Activated CD8-positive, alpha-beta memory T cell treated with anti-CD3 and anti-CD28 coated beads, Interleukin-2, amount 10 ng/mL, durations not matched to agents 7 days and 5 days (primary cell): ENCODE data around the gene KIAA1328. TPM values are rescaled to one million over a fixed set of nuclear protein-coding genes. Genes with fewer than 3 reads are reported as not detected.
"Not testable (repeated sequence)": the region's sequence is repeated elsewhere in the genome, so short reads cannot be mapped to it uniquely, and the experiment has no call there.

ENCODE experiments used
- ATAC-seq: fragments of 150-1000 bp; cut with Tn5 transposase; one replicate; pipeline ENCODE4 v1.10.0; 2021; ENCODE audit warnings: moderate library complexity
- CTCF ChIA-PET: fragments of 350-600 bp; sonication (Branson Sonifier 250); formaldehyde crosslinking; loops from one replicate; lab custom pipeline; 2021; ENCODE audit warnings: antibody characterized with exemption; lab: Charles Lee
- DNase-seq: peaks from one replicate; pipeline ENCODE4 v3.0.0-alpha.2; 2020
- H3K27ac Mint-ChIP-seq: one replicate; pipeline ENCODE4 v1.8.0; 2021; ENCODE audit warnings: mild to moderate bottlenecking, mixed read lengths
- H3K27me3 Mint-ChIP-seq: one replicate; pipeline ENCODE4 v1.8.0; 2021; ENCODE audit warnings: mixed read lengths
- H3K36me3 Mint-ChIP-seq: one replicate; pipeline ENCODE4 v1.8.0; 2021; ENCODE audit warnings: mild to moderate bottlenecking, mixed read lengths
- H3K4me1 Mint-ChIP-seq: one replicate; pipeline ENCODE4 v1.8.0; 2021; ENCODE audit warnings: mixed read lengths
- H3K4me3 Mint-ChIP-seq: one replicate; pipeline ENCODE4 v1.8.0; 2021; ENCODE audit warnings: mild to moderate bottlenecking, moderate library complexity, mixed read lengths
- H3K9me3 Mint-ChIP-seq: one replicate; pipeline ENCODE4 v1.8.0; 2022; ENCODE audit warnings: low read depth, mixed read lengths
- total RNA-seq, 2 experiments: library from RNA; stranded (reverse); gene quantifications; one replicate each; pipeline ENCODE4 v1.2.3, GENCODE V29; 2021

The KIAA1328 gene
- total RNA-seq, 2 experiments from 2014 or later, result 8.6 to 11.2 TPM

GRCh38 chr18:36812678-36813077 is 16.2 kb upstream of the KIAA1328 start:
- no peaks in the 10 kb centered on the region for H3K27me3 Mint-ChIP-seq
- H3K36me3 Mint-ChIP-seq, result peaks cover 30% of the 10 kb centered on the region
- ATAC-seq (no peak), DNase-seq (no peak)
- H3K4me3 Mint-ChIP-seq, result no peak overlapping the region
- CTCF ChIA-PET, result interaction anchor here (1.6 to 3.5 kb wide), 2 partner anchors 16 to 125 kb away, joined by 4 to 15 read pairs; partner anchors contain the start of genes KIAA1328 and TPGS2
- no peaks in the 10 kb centered on the region for H3K9me3 Mint-ChIP-seq
- no peak overlapping the region for H3K27ac Mint-ChIP-seq
- H3K4me1 Mint-ChIP-seq, result peaks cover 18% of the 10 kb centered on the region

- H3K9me3 Mint-ChIP-seq, result no peaks in the 10 kb centered on the region
- no peak overlapping the region for H3K4me3 Mint-ChIP-seq
- H3K27me3 Mint-ChIP-seq, result no peaks in the 10 kb centered on the region
- H3K27ac Mint-ChIP-seq, result no peak overlapping the region
- CTCF ChIA-PET, result interaction anchor here (1.2 to 3.5 kb wide), 3 partner anchors 16 to 125 kb away, joined by 3 to 15 read pairs (median 4); partner anchors contain the start of genes KIAA1328 and TPGS2
- no peak for ATAC-seq
- DNase-seq, result no peak
- peaks cover 33% of the 10 kb centered on the region for H3K36me3 Mint-ChIP-seq
- H3K4me1 Mint-ChIP-seq, result peaks cover 18% of the 10 kb centered on the region
Measured at GRCh38 chr18:36813101-36813775, 15.7 kb upstream of the KIAA1328 start.

- H3K36me3 Mint-ChIP-seq, result peaks cover 33% of the 10 kb centered on the region
- CTCF ChIA-PET, result interaction anchor here (1.2 kb wide), 1 partner anchor 126 kb away, joined by 3 read pairs; no protein-coding TSS in a partner anchor
- H3K4me1 Mint-ChIP-seq, result peaks cover 18% of the 10 kb centered on the region
- H3K27me3 Mint-ChIP-seq, result no peaks in the 10 kb centered on the region
- no peak for DNase-seq
- peak overlapping the region; percentile 19 for H3K27ac Mint-ChIP-seq
- ATAC-seq, result no peak
- H3K4me3 Mint-ChIP-seq, result no peak overlapping the region
- no peaks in the 10 kb centered on the region for H3K9me3 Mint-ChIP-seq
Measured at GRCh38 chr18:36813824-36814223, 15.1 kb upstream of the KIAA1328 start.

- Mint-ChIP-seq H3K36me3 (peaks cover 35% of the 10 kb centered on the region), H3K9me3 (no peaks in the 10 kb centered on the region), H3K4me3 (no peak overlapping the region), H3K4me1 (peaks cover 15% of the 10 kb centered on the region), H3K27ac (no peak overlapping the region), H3K27me3 (no peaks in the 10 kb centered on the region)
- DNase-seq, result no peak
- CTCF ChIA-PET, result no interaction called here
- no peak for ATAC-seq
Measured at GRCh38 chr18:36814994-36815393, 13.9 kb upstream of the KIAA1328 start.

- CTCF ChIA-PET, result interaction anchor here (0.7 kb wide), 1 partner anchor 128 kb away, joined by 3 read pairs; no protein-coding TSS in a partner anchor
- H3K27ac Mint-ChIP-seq, H3K27me3 Mint-ChIP-seq, ATAC-seq, H3K9me3 Mint-ChIP-seq, H3K4me3 Mint-ChIP-seq, DNase-seq: not testable (repeated sequence)
- Mint-ChIP-seq H3K4me1 (peaks cover 15% of the 10 kb centered on the region), H3K36me3 (peaks cover 39% of the 10 kb centered on the region)
Measured at GRCh38 chr18:36816096-36816495, 12.8 kb upstream of the KIAA1328 start.

GRCh38 chr18:36817039-36817438 is 11.9 kb upstream of the KIAA1328 start:
- CTCF ChIA-PET, result interaction anchor here (0.6 kb wide), 1 partner anchor 164 kb away, joined by 3 read pairs; no protein-coding TSS in a partner anchor
- ATAC-seq, result no peak

GRCh38 chr18:36818652-36819051 is 10.3 kb upstream of the KIAA1328 start:
- H3K4me3 Mint-ChIP-seq, result no peak overlapping the region
- CTCF ChIA-PET, result interaction anchor here (1.4 kb wide), 1 partner anchor 131 kb away, joined by 6 read pairs; no protein-coding TSS in a partner anchor
- H3K4me1 Mint-ChIP-seq, result peaks cover 8% of the 10 kb centered on the region
- ATAC-seq (no peak), DNase-seq (no peak)
- peaks cover 47% of the 10 kb centered on the region for H3K36me3 Mint-ChIP-seq
- no peaks in the 10 kb centered on the region for H3K9me3 Mint-ChIP-seq
- no peak overlapping the region for H3K27ac Mint-ChIP-seq
- H3K27me3 Mint-ChIP-seq, result no peaks in the 10 kb centered on the region

More at GRCh38 chr18:36817039-36817438, 11.9 kb upstream of the KIAA1328 start:
- H3K4me3 Mint-ChIP-seq, result no peak overlapping the region
- peaks cover 15% of the 10 kb centered on the region for H3K4me1 Mint-ChIP-seq
- no peaks in the 10 kb centered on the region for H3K9me3 Mint-ChIP-seq
- H3K27me3 Mint-ChIP-seq, result no peaks in the 10 kb centered on the region
- no peak overlapping the region for H3K27ac Mint-ChIP-seq
- no peak for DNase-seq
- peaks cover 46% of the 10 kb centered on the region for H3K36me3 Mint-ChIP-seq

GRCh38 chr18:36819621-36820020 is 9.3 kb upstream of the KIAA1328 start:
- Mint-ChIP-seq H3K4me3 (no peak overlapping the region), H3K36me3 (peaks cover 49% of the 10 kb centered on the region), H3K4me1 (peaks cover 8% of the 10 kb centered on the region), H3K27me3 (no peaks in the 10 kb centered on the region), H3K27ac (no peak overlapping the region), H3K9me3 (no peaks in the 10 kb centered on the region)
- ATAC-seq (no peak), DNase-seq (no peak)
- CTCF ChIA-PET, result no interaction called here

- Mint-ChIP-seq H3K9me3 (no peaks in the 10 kb centered on the region), H3K36me3 (peaks cover 47% of the 10 kb centered on the region), H3K4me1 (peaks cover 14% of the 10 kb centered on the region), H3K27me3 (no peaks in the 10 kb centered on the region), H3K4me3 (no peak overlapping the region), H3K27ac (no peak overlapping the region)
- ATAC-seq (no peak), DNase-seq (no peak)
- CTCF ChIA-PET, result no interaction called here
Measured at GRCh38 chr18:36821681-36822080, 7.2 kb upstream of the KIAA1328 start.

- Mint-ChIP-seq H3K4me3 (no peak overlapping the region), H3K36me3 (peaks cover 41% of the 10 kb centered on the region), H3K4me1 (peaks cover 35% of the 10 kb centered on the region), H3K27me3 (no peaks in the 10 kb centered on the region), H3K9me3 (no peaks in the 10 kb centered on the region), H3K27ac (no peak overlapping the region)
- CTCF ChIA-PET, result no interaction called here
- no peak for DNase-seq
- ATAC-seq, result no peak
Measured at GRCh38 chr18:36825526-36825925, 3.4 kb upstream of the KIAA1328 start.

- ATAC-seq, result no peak
- Mint-ChIP-seq H3K27ac (no peak overlapping the region), H3K9me3 (no peaks in the 10 kb centered on the region), H3K27me3 (no peaks in the 10 kb centered on the region), H3K36me3 (peaks cover 33% of the 10 kb centered on the region), H3K4me3 (no peak overlapping the region), H3K4me1 (peaks cover 43% of the 10 kb centered on the region)
- CTCF ChIA-PET, result no interaction called here
- DNase-seq, result no peak
Measured at GRCh38 chr18:36826556-36826955, 2.4 kb upstream of the KIAA1328 start.

- H3K27ac Mint-ChIP-seq, result peak overlapping the region; percentile 94
- DNase-seq, result no peak
- peaks cover 27% of the 10 kb centered on the region for H3K36me3 Mint-ChIP-seq
- no peak for ATAC-seq
- peaks cover 46% of the 10 kb centered on the region for H3K4me1 Mint-ChIP-seq
- H3K4me3 Mint-ChIP-seq, result peak overlapping the region; percentile 92
- no peaks in the 10 kb centered on the region for H3K9me3 Mint-ChIP-seq
- H3K27me3 Mint-ChIP-seq, result no peaks in the 10 kb centered on the region
- CTCF ChIA-PET, result interaction anchor here (1.3 to 2.7 kb wide), 5 partner anchors 11 to 76 kb away, joined by 3 to 15 read pairs (median 6); no protein-coding TSS in a partner anchor
Measured at GRCh38 chr18:36828157-36828629, 734 bp upstream of the KIAA1328 start.

GRCh38 chr18:36829362-36830157 is 633 bp downstream of the KIAA1328 start:
- CTCF ChIA-PET, result interaction anchor here (0.5 to 2.7 kb wide), 8 partner anchors 9 to 74 kb away, joined by 3 to 15 read pairs (median 5); no protein-coding TSS in a partner anchor

More at GRCh38 chr18:36829362-36830157, 633 bp downstream of the KIAA1328 start:
- ATAC-seq (no peak), DNase-seq (no peak)
- Mint-ChIP-seq H3K4me1 (peaks cover 39% of the 10 kb centered on the region), H3K27me3 (no peaks in the 10 kb centered on the region), H3K36me3 (peaks cover 16% of the 10 kb centered on the region), H3K4me3 (peak overlapping the region; percentile 92), H3K27ac (peak overlapping the region; percentile 94), H3K9me3 (no peaks in the 10 kb centered on the region)
